Measurements from ENCODE around the gene HOXC12. TPM values are rescaled to one million over a fixed set of nuclear protein-coding genes. Genes with fewer than 3 reads are reported as not detected.

Gene HOXC12
- total and polyA plus RNA-seq, 2 of the 8 experiments (the other 6 are each of a cell fraction or from before 2014, with no cell fraction given): not detected

- no peak for TF ChIP-seq ASH2L (IDR thresholded peaks at IDR 0.05; ENCODE audit: low read length)
- TF ChIP-seq TBP (IDR thresholded peaks at IDR 0.05; ENCODE audit: low read depth, low read length): no peak
- TF ChIP-seq NRF1 (IDR thresholded peaks at IDR 0.05; ENCODE audit: low read depth, low read length): no peak
- no peak for TF ChIP-seq TAF7 (optimal IDR thresholded peaks at IDR 0.05; ENCODE audit: borderline replicate concordance, low read depth, low read length)
- TF ChIP-seq RFX5 (IDR thresholded peaks at IDR 0.05; ENCODE audit: borderline replicate concordance, low read depth, low read length): no peak
- TF ChIP-seq BRCA1 (IDR thresholded peaks at IDR 0.05; ENCODE audit: low read depth, low read length): no peak
- TF ChIP-seq RBBP5 (IDR thresholded peaks at IDR 0.05; ENCODE audit: borderline replicate concordance, low read depth, low read length): no peak
- TF ChIP-seq CTBP2 (IDR thresholded peaks at IDR 0.05; ENCODE audit: borderline replicate concordance, insufficient read depth, insufficient read length, low read length): no peak
- TF ChIP-seq POLR2AphosphoS5 (IDR thresholded peaks at IDR 0.05; ENCODE audit: low read depth, low read length): no peak
- TF ChIP-seq, protein P1, sequence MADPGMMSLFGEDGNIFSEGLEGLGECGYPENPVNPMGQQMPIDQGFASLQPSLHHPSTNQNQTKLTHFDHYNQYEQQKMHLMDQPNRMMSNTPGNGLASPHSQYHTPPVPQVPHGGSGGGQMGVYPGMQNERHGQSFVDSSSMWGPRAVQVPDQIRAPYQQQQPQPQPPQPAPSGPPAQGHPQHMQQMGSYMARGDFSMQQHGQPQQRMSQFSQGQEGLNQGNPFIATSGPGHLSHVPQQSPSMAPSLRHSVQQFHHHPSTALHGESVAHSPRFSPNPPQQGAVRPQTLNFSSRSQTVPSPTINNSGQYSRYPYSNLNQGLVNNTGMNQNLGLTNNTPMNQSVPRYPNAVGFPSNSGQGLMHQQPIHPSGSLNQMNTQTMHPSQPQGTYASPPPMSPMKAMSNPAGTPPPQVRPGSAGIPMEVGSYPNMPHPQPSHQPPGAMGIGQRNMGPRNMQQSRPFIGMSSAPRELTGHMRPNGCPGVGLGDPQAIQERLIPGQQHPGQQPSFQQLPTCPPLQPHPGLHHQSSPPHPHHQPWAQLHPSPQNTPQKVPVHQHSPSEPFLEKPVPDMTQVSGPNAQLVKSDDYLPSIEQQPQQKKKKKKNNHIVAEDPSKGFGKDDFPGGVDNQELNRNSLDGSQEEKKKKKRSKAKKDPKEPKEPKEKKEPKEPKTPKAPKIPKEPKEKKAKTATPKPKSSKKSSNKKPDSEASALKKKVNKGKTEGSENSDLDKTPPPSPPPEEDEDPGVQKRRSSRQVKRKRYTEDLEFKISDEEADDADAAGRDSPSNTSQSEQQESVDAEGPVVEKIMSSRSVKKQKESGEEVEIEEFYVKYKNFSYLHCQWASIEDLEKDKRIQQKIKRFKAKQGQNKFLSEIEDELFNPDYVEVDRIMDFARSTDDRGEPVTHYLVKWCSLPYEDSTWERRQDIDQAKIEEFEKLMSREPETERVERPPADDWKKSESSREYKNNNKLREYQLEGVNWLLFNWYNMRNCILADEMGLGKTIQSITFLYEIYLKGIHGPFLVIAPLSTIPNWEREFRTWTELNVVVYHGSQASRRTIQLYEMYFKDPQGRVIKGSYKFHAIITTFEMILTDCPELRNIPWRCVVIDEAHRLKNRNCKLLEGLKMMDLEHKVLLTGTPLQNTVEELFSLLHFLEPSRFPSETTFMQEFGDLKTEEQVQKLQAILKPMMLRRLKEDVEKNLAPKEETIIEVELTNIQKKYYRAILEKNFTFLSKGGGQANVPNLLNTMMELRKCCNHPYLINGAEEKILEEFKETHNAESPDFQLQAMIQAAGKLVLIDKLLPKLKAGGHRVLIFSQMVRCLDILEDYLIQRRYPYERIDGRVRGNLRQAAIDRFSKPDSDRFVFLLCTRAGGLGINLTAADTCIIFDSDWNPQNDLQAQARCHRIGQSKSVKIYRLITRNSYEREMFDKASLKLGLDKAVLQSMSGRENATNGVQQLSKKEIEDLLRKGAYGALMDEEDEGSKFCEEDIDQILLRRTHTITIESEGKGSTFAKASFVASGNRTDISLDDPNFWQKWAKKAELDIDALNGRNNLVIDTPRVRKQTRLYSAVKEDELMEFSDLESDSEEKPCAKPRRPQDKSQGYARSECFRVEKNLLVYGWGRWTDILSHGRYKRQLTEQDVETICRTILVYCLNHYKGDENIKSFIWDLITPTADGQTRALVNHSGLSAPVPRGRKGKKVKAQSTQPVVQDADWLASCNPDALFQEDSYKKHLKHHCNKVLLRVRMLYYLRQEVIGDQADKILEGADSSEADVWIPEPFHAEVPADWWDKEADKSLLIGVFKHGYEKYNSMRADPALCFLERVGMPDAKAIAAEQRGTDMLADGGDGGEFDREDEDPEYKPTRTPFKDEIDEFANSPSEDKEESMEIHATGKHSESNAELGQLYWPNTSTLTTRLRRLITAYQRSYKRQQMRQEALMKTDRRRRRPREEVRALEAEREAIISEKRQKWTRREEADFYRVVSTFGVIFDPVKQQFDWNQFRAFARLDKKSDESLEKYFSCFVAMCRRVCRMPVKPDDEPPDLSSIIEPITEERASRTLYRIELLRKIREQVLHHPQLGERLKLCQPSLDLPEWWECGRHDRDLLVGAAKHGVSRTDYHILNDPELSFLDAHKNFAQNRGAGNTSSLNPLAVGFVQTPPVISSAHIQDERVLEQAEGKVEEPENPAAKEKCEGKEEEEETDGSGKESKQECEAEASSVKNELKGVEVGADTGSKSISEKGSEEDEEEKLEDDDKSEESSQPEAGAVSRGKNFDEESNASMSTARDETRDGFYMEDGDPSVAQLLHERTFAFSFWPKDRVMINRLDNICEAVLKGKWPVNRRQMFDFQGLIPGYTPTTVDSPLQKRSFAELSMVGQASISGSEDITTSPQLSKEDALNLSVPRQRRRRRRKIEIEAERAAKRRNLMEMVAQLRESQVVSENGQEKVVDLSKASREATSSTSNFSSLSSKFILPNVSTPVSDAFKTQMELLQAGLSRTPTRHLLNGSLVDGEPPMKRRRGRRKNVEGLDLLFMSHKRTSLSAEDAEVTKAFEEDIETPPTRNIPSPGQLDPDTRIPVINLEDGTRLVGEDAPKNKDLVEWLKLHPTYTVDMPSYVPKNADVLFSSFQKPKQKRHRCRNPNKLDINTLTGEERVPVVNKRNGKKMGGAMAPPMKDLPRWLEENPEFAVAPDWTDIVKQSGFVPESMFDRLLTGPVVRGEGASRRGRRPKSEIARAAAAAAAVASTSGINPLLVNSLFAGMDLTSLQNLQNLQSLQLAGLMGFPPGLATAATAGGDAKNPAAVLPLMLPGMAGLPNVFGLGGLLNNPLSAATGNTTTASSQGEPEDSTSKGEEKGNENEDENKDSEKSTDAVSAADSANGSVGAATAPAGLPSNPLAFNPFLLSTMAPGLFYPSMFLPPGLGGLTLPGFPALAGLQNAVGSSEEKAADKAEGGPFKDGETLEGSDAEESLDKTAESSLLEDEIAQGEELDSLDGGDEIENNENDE (IDR thresholded peaks at IDR 0.05; ENCODE audit: insufficient replicate concordance, low read length): no peak
- no peak for TF ChIP-seq KDM5A (IDR thresholded peaks at IDR 0.05; ENCODE audit: low read length)
Observed at GRCh38 chr12:53961025-53961761, 6.5 kb downstream of the HOXC12 start (continued).

Data from H1 (cell line).